DMS53 treated with DMSO at 0.1 percent for 48 hours (cell line): ENCODE data around the gene PPP3CB.
"Not testable (repeated sequence)": the region's sequence is repeated elsewhere in the genome, so short reads cannot be mapped to it uniquely, and the experiment has no call there.

ENCODE experiments used
- DNase-seq: peaks from one replicate; lab custom pipeline; 2025; ENCODE audit not compliant: unreplicated experiment; lab: John Stamatoyannopoulos, UW

Gene PPP3CB

DNA sequence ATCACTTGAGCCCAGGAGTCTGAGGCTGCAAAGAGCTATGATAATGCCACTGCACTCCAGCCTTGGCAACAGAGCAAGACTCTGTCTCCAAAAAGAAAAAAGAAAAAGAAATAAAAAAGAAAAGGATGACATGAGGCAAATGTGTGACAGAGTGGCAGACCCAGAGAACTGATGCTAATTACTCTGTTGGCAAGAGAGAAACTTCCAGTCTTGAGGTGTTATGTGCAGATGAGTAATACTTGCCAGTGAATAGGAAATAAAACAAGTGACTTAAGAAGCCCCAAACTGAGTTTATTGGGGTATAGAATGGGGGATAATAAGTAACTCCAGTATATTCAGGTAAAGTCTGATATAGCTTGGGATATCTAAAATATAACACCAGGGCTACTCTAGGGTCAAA lies 72.5 kb downstream of the PPP3CB start:
- no peak for DNase-seq

DNA sequence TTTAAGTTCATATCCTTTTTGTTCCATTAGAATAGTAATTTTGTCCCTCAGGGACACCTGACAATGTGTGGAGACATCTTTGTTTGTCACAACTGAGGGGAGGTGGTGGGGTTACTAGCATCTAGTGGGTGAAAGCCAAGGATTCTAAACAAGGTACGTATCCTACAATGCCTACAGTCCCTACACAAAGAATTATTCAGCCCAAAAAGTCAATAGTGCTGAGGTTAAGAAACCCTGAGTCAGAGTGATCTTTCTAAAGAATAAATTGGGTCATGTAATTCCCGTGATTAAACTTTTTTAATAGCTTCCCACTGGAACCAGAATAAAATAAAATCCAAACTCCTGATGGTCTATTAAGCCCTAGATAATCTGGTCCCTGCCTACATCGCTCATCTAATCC lies 79.3 kb downstream of the PPP3CB start:
- no peak for DNase-seq

DNA sequence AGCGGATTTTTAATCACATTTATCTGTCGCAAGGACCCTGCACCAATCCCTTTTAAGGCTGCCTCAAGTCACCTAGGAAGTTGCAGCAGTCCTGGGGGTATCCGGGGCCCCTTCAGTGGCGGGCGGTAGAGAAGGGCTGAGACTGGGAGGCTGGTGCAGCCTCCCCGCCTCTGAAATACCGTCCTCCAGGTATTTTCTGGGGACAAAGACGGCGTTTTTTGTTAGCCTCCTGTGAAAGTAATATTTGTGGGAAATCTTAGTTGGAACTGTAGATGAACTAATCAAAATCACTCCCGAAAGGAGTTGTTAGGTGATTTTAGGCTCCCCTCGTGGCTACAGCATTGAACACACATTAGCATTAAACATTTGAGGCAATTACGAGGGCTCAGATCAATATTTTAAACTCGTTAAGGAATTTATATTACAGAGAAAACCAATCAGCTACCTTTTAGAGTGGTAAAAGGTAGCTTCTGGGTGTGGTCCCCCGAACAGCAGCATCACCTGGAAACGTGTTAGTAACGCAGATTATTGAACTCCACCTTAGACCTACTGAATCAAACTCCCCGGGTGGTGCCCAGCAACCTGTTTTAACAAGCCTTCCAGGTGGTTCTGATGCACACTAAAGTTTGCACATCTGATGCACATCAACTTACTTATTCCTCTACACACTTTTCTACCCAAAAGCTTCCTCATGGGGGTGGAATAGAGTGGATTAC lies 81.4 kb downstream of the PPP3CB start:
- no peak for DNase-seq

- DNase-seq, result peak; percentile 78
Observed at GRCh38 chr10:73413528-73414229, 82.1 kb downstream of the PPP3CB start, which contains the start of gene ANXA7. ANXA7 (minus strand) TSS chr10:73414058; CDS start chr10:73400856, 13,202 bp downstream.

- peak; percentile 72 for DNase-seq
Observed at GRCh38 chr10:73413108-73413527, 82.7 kb downstream of the PPP3CB start.

DNA sequence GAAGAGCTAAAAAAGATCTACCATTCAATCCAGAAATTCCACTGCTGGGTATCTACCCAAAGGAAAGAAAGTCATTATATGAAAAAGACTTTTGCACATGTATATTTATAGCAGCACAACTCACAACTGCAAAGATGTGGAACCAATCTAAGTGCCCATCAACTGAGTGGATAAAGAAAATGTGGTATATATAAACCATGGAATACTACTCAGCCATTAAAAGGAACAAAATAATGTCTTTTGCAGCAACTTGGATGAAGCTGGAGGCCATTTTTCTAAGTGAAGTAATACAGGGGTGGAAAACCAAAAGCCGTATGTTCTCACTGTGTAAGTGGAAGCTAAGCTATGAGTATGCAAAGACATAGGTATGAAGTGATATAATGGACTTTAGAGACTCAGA lies 84.9 kb downstream of the PPP3CB start:
- DNase-seq, result no peak

- DNase-seq, result no peak
Observed at GRCh38 chr10:73408978-73409521, 86.8 kb downstream of the PPP3CB start.

GRCh38 chr10:73408061-73408460 lies 87.8 kb downstream of the PPP3CB start:
- DNase-seq, result no peak

DNA sequence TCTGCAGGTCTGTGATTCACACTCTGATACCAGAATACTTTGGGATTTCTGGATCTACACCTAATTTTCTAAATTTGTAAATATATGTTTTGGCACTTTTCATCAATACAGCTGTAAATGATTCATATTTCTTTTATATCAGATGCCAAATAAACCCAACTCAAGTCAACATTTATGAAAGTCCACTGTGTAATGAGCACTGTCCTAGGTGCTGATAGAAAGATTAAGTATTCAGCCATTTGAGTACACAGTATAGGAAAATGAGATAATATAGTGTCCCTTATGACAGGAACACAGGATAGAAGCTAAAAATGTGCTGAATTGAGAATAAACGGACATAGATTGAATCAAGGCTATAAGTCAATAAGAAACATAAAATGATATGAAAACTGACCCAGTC lies 88.3 kb downstream of the PPP3CB start:
- DNase-seq, result no peak

GRCh38 chr10:73406846-73407245 lies 89.0 kb downstream of the PPP3CB start:
- no peak for DNase-seq

DNA sequence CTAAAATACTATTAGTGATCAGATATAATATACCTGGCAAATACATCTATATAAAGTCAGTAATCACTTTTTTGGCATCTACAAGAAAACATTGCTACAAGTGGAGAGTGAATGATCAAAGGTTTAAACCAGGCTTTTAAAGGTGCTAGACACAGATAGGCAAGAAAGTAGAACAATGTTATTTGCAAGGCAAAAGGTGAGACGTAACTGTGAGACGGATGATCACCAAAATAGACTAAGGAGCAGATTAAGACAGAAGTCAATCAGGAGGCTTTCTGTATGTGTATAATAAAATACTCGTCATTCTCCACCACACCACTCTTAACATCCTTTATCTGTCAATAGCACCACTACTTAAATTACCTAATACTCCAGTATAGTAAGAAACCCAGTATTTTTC lies 90.3 kb downstream of the PPP3CB start:
- no peak for DNase-seq

DNA sequence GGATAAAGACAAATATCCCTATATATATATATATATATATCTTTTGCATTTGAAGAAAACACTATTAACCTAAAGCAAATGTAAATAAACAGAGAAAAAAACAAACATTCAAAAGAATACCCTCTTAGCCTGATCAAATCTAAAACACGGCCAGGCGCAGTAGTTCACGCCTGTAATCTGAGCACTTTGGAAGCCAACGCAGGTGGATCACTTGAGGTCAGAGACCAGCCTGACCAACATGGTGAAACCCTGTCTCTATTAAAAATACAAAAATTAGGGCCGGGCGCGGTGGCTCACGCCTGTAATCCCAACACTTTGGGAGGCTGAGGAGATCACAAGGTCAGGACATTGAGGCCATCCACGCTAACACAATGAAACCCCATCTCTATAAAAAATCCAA lies 91.1 kb downstream of the PPP3CB start:
- no peak for DNase-seq

- no peak for DNase-seq
Observed at GRCh38 chr10:73401636-73402035, 94.2 kb downstream of the PPP3CB start.

DNA sequence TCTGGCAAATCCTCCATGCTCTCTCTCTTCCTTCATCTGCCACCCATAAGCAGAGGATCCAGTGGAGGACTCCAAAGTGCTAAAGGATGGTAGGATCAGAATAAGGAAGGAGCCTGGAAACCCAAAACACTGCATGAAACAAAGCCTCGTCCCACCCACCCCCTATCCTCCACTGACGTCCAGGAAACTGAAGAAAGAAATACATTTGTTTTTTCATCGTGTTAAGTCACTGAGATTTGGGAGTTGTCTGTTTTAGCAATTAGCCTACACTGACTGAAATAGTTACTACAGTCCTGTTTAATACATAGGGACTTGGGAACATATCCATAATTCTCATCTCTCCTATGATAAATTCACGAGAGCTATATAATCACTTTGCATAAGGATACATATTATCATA lies 96.8 kb downstream of the PPP3CB start:
- DNase-seq, result no peak

DNA sequence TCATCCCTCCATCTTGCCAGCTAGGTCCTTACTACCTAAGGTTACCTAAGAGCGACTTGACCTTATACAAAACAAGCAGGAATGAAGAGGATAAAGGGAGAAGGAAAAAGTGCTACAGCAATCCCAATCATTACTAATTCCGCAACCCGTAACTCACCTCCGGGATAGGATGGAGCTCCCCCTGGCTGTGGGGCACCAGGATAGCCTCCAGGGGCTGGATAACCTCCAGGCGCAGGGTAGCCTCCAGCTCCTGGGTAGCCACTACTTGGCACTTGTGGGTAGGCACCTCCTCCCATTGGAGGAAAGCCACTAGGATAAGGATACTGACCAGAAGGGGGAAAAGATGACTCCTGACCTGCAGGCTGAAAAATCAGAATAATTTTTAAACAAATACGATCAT lies 97.8 kb downstream of the PPP3CB start:
- DNase-seq, result no peak

DNA sequence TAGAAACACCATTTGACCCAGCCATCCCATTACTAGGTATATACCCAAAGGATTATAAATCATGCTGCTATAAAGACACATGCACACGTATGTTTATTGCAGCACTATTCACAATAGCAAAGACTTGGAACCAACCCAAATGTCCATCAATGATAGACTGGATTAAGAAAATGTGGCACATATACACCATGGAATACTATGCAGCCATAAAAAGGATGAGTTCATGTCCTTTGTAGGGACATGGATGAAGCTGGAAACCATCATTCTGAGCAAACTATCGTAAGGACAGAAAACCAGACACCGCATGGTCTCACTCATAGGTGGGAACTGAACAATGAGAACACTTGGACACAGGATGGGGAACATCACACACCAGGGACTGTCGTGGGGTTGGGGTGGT lies 101.5 kb downstream of the PPP3CB start:
- DNase-seq, result not testable (repeated sequence)

- no peak for DNase-seq
Observed at GRCh38 chr10:73388228-73388627, 107.6 kb downstream of the PPP3CB start.

- DNase-seq, result no peak
Observed at GRCh38 chr10:73386583-73386982, 109.2 kb downstream of the PPP3CB start.
